ENCODE results near the gene MAP4K1.

GRCh38 chr19:38660724-38661123, 43.0 kb upstream of the MAP4K1 start:
- no peak for TF ChIP-seq CTCF (IDR thresholded peaks at IDR 0.05)
- TF ChIP-seq POLR2A (IDR thresholded peaks at IDR 0.05): no peak
- no peak for TF ChIP-seq EP300 (IDR thresholded peaks at IDR 0.05)
